Stimulated activated CD8-positive, alpha-beta memory T cell treated with anti-CD3 and anti-CD28 coated beads, Interleukin-4, amount 100 ng/mL, for 4 hours (primary cell): ENCODE data around the gene MRGPRE.

Experiments used
- DNase-seq, 2 donors: peaks; one replicate each; pipeline ENCODE4 v3.0.0-alpha.2; 2020; ENCODE audit warnings: low read depth in 2 of 2, low spot score in 1 of 2

The MRGPRE gene

DNA sequence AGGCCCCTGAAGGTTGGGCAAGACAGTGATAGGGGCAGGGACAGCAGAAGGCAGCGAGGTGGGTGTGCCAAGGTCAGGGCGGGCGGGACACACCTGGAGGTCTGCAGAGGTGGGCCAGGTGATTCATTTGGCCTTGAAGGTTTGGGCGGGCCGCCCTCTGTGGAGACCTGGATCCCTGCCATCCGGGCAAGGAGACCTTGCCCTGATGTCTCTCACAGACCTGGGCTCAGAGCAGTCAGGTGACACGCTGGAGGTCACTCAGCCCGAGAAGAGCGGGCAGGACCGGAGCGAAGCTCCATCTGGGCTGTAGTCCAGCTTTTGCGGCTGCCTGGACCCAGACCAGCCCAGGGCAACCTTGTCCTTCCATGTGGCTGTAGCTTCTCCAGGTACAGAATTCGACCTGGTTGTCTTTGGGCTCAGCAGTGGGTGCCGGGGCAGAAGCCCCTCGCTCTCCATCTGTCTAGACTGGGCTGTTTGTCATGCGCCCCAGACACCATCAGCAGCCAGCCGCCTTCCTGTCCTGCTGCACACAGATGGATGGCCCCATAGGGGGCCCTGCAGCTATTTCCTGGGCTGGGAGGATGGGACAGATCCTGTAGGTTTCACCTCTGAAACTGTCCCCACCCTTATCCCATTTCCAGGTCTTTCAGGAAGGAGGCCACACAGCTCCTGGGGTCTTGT is 16.7 kb downstream of the MRGPRE start:
- DNase-seq, result no peak

DNA sequence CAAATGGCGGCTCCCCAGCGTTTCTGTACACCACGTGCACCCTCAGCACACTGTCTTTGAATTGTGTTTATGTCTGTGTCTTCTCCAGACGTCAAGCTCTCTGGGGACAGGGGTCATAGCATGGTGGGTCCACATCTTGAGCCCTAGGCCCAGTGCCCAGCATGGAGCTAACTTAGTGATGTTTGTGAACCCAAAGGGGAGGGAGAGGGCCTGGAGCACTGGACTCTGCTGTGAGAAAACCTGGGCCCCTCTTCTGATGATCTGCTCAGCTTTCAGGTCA is 17.9 kb downstream of the MRGPRE start:
- DNase-seq, result no peak

DNA sequence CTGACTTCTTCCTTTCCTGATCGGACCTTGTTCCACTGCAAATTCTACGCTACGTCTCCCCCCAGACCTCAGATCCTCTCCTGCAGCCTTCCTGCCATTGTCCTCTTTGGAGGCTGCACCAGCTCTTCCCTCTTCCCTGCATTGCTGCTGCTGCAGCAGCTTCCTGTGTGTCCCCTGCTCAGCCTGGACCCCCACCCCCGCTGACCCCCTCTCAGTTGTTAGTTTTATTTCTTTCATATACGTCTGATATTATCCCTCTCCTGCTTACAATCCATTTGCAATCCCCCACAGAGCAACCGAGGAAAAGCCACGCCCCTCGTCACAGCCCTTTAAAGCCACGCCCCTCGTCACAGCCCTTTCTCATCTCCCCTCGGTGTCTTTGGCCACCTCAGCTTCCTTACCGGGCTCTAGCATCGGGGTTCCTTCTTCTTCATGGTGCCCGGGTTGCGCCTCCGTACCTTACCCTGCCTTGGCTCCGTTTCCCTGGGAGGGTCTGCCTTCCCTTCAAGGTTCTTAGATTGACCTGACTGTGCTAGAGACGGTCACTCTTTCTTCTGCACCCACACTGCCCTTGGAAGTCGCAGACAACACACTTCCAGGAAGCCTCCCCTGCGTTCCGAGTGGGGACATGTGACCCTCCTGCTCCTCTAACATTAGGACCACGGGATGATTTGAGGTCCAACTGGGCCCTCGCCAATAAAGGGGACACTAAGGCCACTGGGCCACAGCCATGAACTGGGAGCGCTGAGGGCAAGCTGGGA is 18.4 kb downstream of the MRGPRE start:
- no peak for DNase-seq

DNA sequence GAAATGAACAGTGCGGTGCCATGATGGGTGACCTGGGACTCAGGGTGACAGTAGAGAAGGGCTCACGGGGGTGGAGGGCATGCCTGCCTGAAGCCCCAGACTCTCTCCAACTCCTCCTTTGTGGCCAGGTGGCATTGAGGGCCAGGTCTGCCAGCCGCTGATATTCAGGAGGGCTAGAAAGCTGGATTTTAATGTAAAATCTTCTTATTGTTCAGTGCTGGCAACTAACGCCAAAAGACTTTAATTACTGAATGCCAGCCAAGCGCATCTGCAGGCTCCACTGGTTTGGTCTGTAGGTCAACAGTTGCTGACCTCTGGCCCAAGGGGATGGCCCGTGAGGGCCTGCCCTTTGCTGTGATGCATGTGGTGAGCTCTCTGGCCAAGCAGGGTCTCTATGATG is 23.9 kb downstream of the MRGPRE start:
- DNase-seq, result no peak

DNA sequence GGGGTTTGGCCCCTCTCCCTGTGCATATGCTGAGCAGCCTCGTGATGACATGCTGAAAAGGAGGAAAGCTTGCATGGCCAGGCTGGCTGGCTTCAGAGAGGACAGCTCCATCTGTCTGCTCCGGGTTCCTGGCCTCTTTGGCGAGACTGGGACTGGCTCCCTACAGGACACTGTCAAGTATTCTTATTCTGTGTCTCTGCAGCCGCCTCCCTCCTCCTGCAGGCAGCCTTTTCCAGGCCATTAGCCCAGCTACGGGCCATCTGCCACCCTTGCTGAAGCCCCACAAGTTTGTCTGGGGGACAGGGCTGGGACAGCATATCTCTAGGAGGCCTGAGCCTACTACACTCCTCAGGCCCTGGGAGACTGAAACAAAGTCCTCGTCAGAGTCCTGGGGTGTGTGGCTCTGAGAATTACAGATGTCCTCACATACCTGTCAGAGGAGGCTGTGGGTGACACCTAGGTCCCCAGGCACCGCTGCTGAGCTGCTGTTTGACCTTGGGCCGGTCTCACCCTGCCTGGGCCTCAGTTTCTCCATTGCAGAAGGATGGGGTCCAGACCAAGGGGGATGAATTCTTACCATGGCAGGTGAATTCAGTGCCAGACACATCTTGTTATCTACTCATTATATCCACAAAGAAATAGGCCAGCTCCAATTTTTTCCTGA is 24.6 kb downstream of the MRGPRE start:
- DNase-seq, result no peak

DNA sequence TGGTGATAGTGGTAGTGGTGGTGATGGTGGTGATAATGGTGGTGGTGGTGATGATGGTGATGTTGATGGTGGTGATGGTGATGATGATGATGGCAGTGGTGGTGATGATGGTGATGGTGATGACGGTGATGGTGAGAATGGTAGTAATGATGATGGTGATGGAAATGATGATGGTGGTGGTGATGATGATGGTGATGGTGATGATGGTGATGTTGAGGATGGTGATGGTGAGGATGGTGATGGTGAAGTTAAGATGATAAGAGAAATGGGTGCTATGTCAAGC is 25.4 kb downstream of the MRGPRE start:
- no peak for DNase-seq

DNA sequence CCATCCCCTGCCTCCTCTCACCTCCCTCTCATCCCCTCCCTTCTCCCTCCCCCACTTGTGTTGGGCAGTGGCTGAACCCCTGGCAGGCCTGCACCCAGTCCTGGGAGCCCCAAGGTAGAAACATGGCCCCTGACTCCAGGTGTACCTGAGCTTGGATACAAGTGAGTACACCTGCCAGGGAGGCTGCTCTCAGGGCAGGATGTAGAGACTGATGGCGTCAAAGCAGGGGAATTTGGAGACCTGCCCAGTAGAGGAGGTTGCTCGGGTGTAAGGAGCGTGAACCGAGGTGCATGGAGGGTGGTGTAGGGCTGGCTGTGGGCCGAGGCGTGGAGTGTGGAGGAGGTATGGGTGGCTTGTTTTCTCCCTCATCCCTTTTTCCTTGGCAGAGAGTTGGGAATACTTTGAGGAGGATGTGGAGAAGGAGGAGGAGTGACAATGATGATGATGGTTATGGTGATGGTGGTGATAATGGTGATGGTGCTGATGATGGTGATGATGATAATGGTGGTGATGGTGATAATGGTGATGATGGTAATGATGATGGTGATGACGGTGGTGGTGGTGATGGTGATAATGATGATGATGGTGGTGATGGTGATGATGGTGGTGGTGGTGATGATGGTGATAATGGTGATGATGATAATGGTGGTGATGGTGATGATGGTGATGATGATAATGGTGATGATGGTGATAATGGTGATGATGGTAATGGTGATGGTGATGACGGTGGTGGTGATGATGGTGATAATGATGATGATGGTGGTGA is 25.9 kb downstream of the MRGPRE start:
- no peak for DNase-seq

DNA sequence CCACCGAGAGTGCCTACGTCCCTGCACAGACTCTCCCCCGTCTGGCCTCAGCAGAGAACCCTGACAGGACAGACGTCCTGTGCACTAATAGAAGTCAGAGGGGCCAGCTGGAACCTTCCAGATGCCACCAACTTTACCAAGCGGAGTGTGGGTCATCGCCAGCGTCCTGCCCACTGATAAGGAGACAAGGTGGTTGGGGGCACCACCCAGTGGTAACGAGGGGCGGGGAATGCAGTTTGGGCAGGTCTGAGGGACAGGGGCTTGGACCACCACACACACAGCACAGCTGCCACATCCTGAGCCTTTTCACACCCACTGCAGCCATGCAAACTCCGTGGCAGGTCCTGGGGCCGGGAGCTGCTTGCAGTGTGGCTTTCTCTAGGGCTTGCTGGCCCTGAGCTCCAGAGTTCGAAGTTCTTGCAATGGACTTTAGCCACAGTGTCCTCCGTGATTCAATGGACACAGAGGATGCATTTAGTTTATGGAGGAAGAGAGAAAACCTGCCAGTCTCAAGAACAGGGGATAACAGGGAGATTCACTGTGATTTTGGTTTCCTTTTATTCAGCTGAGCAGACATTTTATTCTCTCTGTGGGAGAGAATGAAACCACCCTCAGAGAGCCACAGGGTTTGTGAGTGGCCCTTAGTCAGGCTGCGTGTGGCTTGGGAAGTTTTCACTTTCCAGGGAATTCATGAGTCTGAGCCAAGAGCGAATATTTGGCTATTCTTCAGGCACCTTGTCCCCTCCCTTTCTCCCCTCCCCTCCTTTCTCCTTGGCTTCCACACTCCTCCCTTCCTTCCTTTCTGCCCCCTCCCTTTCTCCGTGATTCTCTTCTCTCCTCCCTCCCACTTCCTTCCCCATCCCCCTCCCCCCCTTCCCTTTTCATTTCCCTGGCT is 26.7 kb downstream of the MRGPRE start:
- no peak for DNase-seq

DNA sequence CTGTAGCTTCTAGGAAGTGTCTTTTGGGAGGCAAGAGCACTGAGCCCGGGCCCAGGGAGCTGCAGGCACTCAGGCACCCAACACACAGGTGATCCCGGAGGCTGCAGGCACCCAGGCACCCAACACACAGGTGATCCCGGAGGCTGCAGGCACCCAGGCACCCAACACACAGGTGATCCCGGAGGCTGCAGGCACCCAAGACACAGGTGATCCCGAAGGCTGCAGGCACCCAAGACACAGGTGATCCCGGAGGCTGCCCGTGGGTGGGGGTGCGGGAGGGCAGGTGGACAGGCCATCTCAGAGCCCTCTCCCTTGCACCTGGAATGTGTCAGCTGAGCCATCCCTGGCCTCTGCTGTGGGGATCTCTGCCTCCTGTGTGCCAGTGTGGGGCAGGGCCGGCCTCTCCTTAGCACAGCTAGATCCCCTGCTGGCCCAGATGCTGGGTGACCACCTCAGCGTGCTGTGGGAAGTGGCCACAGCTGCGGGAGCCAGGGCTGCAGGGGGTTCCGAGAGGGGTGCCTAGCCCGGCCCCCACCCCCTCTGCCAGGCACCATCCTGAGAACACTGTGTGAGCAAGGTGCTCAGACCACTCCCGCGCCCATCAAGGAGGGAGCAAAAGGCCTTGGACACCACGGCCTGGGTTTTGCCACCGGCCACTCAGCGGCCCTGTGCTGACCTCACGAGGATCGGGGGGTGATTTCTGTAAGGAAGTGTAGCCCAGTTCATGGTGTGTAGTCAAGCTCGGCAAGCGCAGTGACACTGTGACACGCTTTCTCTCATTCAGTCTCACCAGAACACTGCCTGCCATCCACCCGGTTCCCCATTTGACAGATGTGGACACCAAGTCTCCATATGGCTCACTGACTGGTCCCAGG is 27.8 kb downstream of the MRGPRE start:
- DNase-seq, result no peak

DNA sequence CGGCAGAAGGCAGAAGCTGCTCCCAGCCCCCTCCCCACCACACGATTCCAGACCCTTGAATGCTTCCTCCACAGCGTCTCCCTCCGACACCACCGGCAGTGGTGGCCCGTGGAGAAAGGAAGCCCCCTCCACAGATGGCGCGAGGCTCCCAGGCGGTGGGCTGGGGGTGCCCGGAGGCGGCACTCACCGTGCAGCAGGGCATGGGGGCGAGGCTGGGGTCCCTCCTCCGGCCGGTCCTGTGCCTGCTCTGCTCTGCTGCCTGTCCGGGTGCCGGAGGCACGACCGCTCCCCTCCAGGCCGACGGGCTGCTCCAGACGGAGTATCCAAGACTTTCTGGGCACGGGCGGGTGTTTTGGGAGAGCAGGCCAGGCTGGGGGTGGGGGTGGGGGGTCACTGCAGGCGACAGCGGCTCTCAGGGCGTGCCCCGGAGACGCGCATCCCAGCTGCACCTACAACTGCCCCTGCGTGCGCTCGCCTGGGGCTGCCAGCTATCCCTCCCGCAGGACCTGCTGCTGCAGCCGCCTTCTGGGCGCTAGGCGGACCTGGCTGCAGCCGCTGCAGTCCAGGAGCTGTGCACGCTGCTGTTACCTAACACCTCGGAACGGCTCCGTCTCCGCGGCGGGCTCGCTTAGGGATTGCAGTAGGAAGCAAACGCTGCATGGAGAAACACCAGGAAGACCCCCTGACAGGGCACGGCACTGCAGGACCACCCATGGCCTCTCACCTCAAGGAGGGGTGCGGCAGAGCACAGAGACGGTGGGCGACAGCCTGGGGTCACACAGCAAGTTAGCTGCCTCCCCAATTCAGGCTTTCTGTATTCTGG is 28.8 kb downstream of the MRGPRE start:
- DNase-seq, result no peak

DNA sequence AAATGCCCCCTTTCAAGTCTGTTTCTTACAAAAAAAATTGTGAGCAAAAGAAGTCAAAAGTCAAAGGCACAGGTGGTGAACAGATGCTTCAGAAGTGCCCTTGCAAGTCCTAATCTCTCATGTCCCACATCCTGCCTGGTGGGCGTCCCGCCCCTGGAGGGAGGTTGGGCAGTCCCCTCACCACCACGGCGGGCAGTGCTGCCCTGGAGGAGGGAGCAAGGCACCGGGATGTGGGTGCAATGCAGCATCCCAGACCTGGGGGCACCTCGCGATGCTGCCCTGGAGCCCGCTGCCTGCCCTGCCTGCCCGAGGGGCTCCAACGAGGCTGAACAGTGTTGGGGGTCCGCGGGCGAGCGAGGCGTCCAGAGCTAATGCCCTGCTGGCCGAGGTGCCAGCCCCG is 29.5 kb downstream of the MRGPRE start:
- DNase-seq, result no peak

DNA sequence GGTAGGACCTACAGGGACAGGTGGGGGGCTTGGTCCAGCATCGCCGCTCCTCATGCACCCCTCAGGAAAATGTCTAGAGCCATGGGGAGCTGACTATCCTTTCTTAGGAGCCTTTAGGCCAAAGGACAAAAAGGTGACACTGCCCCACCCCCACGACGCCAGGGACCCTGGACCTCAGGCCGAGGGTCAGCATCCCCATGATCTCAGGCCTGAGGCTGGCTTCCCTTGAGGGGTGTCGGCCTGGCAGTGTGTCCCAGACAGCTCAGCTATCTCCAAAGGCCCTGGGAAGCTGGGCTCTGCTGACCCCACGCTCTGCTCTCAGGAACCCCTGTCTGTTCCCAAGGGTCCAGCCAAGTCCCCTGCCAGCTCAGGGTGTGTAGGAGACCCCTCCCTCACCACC is 29.9 kb downstream of the MRGPRE start:
- no peak for DNase-seq

DNA sequence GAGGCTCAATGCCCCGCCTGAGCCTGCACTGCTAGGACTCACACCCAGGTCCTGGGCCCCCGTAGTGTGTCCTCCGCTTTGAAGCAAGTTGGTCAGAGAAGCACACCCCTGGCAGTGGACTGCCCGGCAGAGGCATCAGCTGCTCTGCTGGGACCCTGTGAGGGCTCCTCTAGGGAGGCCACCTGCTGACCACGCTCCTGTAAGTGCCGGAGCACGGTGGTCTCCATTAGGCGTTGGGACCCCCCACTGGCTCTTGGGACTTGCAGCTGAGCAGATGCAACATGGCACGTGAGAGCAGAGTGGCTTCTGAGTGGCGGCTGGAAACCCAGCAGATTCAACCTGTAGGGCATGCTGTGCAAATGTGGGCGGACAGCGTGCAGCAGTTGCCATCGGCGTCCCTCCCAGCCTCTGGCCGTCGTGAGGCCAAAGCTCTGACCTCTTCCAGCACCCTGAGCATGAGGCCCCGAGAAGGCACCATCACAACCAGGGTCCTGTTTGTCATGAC is 30.5 kb downstream of the MRGPRE start:
- DNase-seq, result no peak

DNA sequence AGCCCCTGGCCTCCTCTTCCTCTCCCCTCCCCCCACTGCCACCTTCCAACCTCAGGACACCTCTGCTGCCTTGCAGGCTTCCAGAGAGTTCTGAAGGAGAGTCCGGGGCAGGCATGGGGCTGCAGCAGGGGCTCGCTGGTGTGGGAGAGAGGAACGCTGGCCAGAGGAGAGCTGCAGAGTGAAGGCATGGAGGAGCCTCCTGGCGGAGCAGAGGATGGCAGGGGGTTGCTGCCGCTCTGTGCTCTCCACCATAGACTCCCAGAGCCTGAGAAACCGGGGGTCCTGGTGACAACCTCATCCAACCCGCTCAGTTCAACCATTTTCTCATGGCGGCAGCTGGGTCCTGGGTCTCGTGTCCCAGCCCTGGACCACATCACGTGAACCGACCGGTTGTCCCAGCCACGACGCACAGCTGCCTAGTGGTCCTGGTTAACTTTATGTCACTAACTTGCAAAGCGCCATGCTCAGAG is 31.1 kb downstream of the MRGPRE start:
- DNase-seq, result no peak

DNA sequence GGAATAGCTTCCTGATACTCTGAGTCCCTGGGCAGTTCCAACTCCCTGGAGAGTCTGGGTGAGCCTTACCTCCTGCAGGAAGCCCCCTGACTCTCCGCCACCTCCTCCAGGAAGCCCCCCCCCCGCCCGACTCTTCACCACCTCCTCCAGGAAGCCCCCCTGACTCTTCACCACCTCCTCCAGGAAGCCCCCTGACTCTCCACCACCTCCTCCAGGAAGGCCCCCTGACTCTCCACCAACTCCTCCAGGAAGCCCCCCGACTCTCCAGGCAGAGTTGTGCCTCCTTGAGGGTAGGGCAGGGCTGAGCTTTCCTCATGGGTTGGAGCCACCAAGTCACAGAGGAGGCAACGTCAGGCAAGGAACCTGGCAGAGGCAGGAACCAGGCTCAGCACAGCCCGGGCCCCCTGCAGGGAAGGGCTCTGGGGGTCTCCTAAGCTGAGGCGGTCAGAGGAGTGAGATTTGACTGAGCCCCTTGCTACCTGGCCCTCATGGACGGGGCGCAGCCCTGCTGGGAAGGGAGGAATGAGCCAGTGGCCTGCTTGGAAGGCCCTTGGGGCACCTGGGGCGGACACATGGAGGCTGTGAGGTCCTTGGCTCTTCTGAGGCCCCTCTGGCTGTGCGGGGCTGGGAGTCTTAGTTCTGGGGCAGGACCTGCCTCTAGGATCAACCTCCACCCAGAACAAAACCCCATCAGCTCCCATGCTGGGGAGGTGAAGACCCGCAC is 31.7 kb downstream of the MRGPRE start:
- no peak for DNase-seq

DNA sequence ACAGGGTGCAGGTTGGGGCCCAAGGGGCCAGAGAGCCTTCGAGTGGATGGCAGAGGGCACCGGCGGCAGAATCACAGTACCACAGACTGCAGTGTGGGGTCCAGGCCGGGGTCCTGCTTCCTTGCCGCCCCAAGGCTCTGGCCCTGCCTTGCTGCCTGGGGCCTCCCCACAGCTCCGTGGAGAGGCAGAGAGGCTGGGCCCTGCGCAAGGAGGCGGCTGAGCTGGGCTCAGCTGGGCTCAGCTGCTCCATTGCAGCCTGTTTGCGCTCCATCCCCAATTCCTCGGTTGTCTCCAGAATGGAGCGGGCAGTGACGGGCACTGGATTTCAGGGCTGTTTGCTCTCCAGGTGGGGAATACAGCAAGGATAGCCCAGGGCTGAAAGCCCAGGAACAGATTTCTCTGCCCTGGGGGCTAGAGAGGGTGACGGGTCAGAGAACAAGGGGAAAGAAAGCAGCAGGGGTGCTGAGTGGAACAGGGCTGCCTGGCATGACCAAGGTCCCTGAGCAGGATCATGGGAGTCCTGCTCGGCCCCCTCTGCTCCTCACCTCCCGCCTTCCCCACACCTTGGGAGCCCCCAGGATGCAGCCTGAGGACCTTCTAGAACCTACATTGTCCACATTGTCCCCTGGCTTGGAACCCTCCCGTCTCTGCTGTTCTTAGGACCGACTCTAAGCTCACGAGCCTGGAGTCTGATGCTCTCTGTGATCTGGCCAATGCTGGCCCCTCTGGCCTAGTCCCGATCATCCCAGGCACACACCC is 32.5 kb downstream of the MRGPRE start:
- no peak for DNase-seq

DNA sequence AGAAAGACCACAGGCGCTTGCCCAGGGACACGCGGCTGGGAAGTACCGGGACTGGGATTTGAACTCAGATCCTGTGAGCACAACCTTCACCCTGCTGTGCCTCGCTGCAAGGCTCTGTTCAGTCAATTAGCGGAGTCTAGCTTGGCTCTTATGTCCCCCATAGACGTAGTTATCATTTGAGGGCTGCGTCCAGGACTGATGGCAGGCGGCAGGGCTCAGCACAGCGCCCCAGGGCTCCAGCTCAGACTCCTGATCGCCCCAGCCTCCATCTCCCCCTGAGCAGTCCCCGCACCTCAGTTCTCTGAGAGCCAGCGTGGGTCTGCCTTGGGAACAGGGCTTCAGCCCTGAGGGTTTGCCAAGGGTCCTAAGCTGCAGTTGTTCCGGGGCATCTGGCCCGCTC is 33.4 kb downstream of the MRGPRE start:
- DNase-seq, result no peak
